ENCODE results near the gene ID3. TPM values are rescaled to one million over a fixed set of nuclear protein-coding genes. Genes with fewer than 3 reads are reported as not detected.
"Not testable (repeated sequence)": the region's sequence is repeated elsewhere in the genome, so short reads cannot be mapped to it uniquely, and the experiment has no call there.

The ID3 gene
- total and polyA plus RNA-seq, 9 of the 15 experiments (the other 6 are each of a cell fraction or from before 2014, with no cell fraction given): 6.8 to 59.8 (median 23.5) TPM

- POLR2A ChIA-PET: interaction anchor here (0.6 to 1.0 kb wide), 5 partner anchors 16 to 1400 kb away, joined by 3 to 4 read pairs (median 3); no protein-coding TSS in a partner anchor
- ATAC-seq: no peak
- DNase-seq (ENCODE audit: extremely low read depth in 1 of 4, low spot score in 3 of 4): no peak
- H3K4me2 ChIP-seq (ENCODE audit: insufficient read depth, low read length): no peak overlapping the region
- H3K4me1 ChIP-seq (replicated peaks in 1 of 2; ENCODE audit: control insufficient read depth in 2 of 2, insufficient read depth in 2 of 2, low read length in 2 of 2): peaks cover 11 to 16% of the 10 kb centered on the region in 2 experiments; a peak in 4 of 5 replicates
- H3K36me3 ChIP-seq (ENCODE audit: control insufficient read depth, insufficient read depth, low read length): no peaks in the 10 kb centered on the region
- H3K4me3 ChIP-seq: no peak overlapping the region
- H3K27ac ChIP-seq (ENCODE audit: extremely low read depth, low read depth, low read length): no peak overlapping the region
- H3K79me2 ChIP-seq (ENCODE audit: control insufficient read depth, insufficient read depth, low read length): no peaks in the 10 kb centered on the region
- no peaks in the 10 kb centered on the region for H3K9me1 ChIP-seq (ENCODE audit: control insufficient read depth, insufficient read depth, low read length)
- no peak overlapping the region for H2AFZ ChIP-seq (ENCODE audit: low read depth, low read length)
- no peak overlapping the region for H3K9ac ChIP-seq (ENCODE audit: insufficient read depth in 1 of 2, low read depth in 2 of 2, low read length in 2 of 2)
- CTCF ChIA-PET (ENCODE audit: low intra/inter-chr PET ratio): interaction anchor here (0.6 to 5.4 kb wide), 8 partner anchors 47 to 373 kb away, joined by 3 to 147 read pairs (median 6); no protein-coding TSS in a partner anchor
- in situ Hi-C loops (cut with MboI): no loop called here
- WGBS (ENCODE audit: insufficient coverage, low coverage, missing lambda C conversion rate): 35% methylated on average over 8 of the region's 8 CpGs
- intact Hi-C loops (cut with micrococcal nuclease): loop anchor here (1.0 to 2.0 kb wide), 3 partner anchors 93 to 373 kb away; no protein-coding TSS in a partner anchor
- no peaks in the 10 kb centered on the region for H4K20me1 ChIP-seq (replicated peaks; ENCODE audit: control insufficient read depth, insufficient read depth, low read length)
- no peaks in the 10 kb centered on the region for H3K9me3 ChIP-seq (replicated peaks; ENCODE audit: control insufficient read depth, insufficient read depth, low read depth, low read length)
- TF ChIP-seq GABPB1 (CRISPR knock-in tag; IDR thresholded peaks at IDR 0.05) (0 out of 2 replicates have a peak, but pooled peaks have one; percentile 3), GABPB2 (CRISPR knock-in tag; conservative IDR thresholded peaks at IDR 0.05) (no peak), ZNF740 (CRISPR knock-in tag; IDR thresholded peaks at IDR 0.05) (no peak), ZNF740 (tag; IDR thresholded peaks at IDR 0.05) (0 out of 4 replicates have a peak, but pooled peaks of 1 of the 2 experiments have one; percentile 17)
- H3K27me3 ChIP-seq (ENCODE audit: control insufficient read depth in 2 of 2, insufficient read depth in 2 of 2, low read length in 2 of 2): no peaks in the 10 kb centered on the region
- FAIRE-seq: no peak
- BruUV-seq (replicated peaks): no TSS peak
Measured at GRCh38 chr1:23543707-23544443, 15.4 kb downstream of the ID3 start.

DNA sequence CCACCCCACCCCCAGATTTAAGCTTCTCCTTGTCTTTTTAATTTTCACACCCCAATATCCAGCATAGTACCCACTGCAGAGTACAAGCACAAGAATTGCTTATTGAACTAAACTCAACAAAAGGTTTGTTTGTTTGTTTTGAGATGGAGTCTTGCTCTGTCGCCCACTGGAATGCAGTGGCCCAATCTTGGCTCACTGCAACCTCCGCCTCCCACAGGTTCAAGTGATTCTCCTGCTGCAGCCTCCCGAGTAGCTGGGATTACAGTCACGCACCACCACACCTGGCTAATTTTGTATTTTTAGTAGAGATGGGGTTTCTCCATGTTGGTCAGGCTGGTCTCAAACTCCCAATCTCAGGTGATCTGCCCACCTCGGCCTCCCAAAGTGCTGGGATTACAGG lies 16.4 kb downstream of the ID3 start:
- H3K9me1 ChIP-seq (ENCODE audit: control insufficient read depth, insufficient read depth, low read length); intact Hi-C loops (cut with micrococcal nuclease); H2AFZ ChIP-seq (ENCODE audit: low read depth, low read length); H3K27ac ChIP-seq (ENCODE audit: extremely low read depth, low read depth, low read length); H3K79me2 ChIP-seq (ENCODE audit: control insufficient read depth, insufficient read depth, low read length); BruUV-seq (replicated peaks); H3K9ac ChIP-seq (ENCODE audit: insufficient read depth in 1 of 2, low read depth in 2 of 2, low read length in 2 of 2); H3K27me3 ChIP-seq (ENCODE audit: control insufficient read depth in 2 of 2, insufficient read depth in 2 of 2, low read length in 2 of 2); H4K20me1 ChIP-seq (replicated peaks; ENCODE audit: control insufficient read depth, insufficient read depth, low read length); H3K4me2 ChIP-seq (ENCODE audit: insufficient read depth, low read length); FAIRE-seq; H3K4me3 ChIP-seq; H3K9me3 ChIP-seq (replicated peaks; ENCODE audit: control insufficient read depth, insufficient read depth, low read depth, low read length); H3K36me3 ChIP-seq (ENCODE audit: control insufficient read depth, insufficient read depth, low read length); ATAC-seq; in situ Hi-C loops (cut with MboI); DNase-seq (ENCODE audit: extremely low read depth in 1 of 4, low spot score in 3 of 4): not testable (repeated sequence)
- peaks cover 7 to 11% of the 10 kb centered on the region in 2 experiments; a peak in 4 of 5 replicates for H3K4me1 ChIP-seq (replicated peaks in 1 of 2; ENCODE audit: control insufficient read depth in 2 of 2, insufficient read depth in 2 of 2, low read length in 2 of 2)
- POLR2A ChIA-PET: interaction anchor here (0.7 to 1.4 kb wide), 2 partner anchors 13 to 15 kb away, joined by 3 to 4 read pairs; no protein-coding TSS in a partner anchor
- WGBS (ENCODE audit: insufficient coverage, low coverage, missing lambda C conversion rate): 37% methylated on average over 5 of the region's 5 CpGs
- CTCF ChIA-PET (ENCODE audit: low intra/inter-chr PET ratio): interaction anchor here (3.5 to 5.4 kb wide), 2 partner anchors 94 to 122 kb away, joined by 52 to 147 read pairs; no protein-coding TSS in a partner anchor
